ENCODE data around the gene ARHGEF28. TPM values are rescaled to one million over a fixed set of nuclear protein-coding genes. Genes with fewer than 3 reads are reported as not detected.

The ARHGEF28 gene
- total RNA-seq, 1 donor from 2014 or later = 0.11 TPM

DNA sequence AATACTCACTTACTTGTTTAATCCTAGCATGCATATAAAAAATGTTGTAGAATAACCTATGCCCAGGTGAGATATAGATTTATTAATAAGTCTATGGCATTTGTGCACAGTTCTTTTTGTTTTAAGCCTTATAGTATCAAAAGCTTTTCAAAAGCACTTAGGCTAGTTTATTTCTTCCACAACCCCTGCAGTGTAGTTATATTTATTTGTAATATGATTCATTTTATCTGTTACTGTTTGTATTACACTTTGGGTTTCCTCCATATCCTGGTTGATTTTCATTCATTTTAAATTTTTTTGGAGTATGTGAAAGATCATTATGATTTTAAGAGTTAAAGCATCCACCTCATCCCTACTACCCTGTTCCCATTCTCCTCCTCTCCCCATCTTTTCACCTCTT, 18.8 kb upstream of the ARHGEF28 start:
- Mint-ChIP-seq H3K4me3 (no peak overlapping the region), H3K9me3 (no peaks in the 10 kb centered on the region), H3K27me3 (ENCODE audit: insufficient read depth, low read depth) (peaks cover 2% of the 10 kb centered on the region), H3K27ac (no peak overlapping the region), H3K4me1 (no peaks in the 10 kb centered on the region), H3K36me3 (no peaks in the 10 kb centered on the region)
- Histone ChIP-seq H3K79me2 (ENCODE audit: low read depth) (no peaks in the 10 kb centered on the region), H3F3A (ENCODE audit: low read depth) (no peaks in the 10 kb centered on the region), H3K4me1 (no peaks in the 10 kb centered on the region), H4K20me1 (ENCODE audit: low read depth) (no peaks in the 10 kb centered on the region), H3K9me3 (ENCODE audit: low read depth) (no peaks in the 10 kb centered on the region), H3K27me3 (no peaks in the 10 kb centered on the region), H3K36me3 (no peaks in the 10 kb centered on the region), H3K4me3 (no peak overlapping the region), H3K27ac (no peak overlapping the region), H2AFZ (replicated peaks) (no peak overlapping the region), H3K4me2 (no peak overlapping the region), H3K9ac (no peak overlapping the region)
- no peak for TF ChIP-seq EZH2phosphoT487 (IDR thresholded peaks at IDR 0.05)
- TF ChIP-seq, protein P1, sequence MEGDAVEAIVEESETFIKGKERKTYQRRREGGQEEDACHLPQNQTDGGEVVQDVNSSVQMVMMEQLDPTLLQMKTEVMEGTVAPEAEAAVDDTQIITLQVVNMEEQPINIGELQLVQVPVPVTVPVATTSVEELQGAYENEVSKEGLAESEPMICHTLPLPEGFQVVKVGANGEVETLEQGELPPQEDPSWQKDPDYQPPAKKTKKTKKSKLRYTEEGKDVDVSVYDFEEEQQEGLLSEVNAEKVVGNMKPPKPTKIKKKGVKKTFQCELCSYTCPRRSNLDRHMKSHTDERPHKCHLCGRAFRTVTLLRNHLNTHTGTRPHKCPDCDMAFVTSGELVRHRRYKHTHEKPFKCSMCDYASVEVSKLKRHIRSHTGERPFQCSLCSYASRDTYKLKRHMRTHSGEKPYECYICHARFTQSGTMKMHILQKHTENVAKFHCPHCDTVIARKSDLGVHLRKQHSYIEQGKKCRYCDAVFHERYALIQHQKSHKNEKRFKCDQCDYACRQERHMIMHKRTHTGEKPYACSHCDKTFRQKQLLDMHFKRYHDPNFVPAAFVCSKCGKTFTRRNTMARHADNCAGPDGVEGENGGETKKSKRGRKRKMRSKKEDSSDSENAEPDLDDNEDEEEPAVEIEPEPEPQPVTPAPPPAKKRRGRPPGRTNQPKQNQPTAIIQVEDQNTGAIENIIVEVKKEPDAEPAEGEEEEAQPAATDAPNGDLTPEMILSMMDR (IDR thresholded peaks at IDR 0.05) = no peak
- no peak for DNase-seq (ENCODE audit: low spot score)

DNA sequence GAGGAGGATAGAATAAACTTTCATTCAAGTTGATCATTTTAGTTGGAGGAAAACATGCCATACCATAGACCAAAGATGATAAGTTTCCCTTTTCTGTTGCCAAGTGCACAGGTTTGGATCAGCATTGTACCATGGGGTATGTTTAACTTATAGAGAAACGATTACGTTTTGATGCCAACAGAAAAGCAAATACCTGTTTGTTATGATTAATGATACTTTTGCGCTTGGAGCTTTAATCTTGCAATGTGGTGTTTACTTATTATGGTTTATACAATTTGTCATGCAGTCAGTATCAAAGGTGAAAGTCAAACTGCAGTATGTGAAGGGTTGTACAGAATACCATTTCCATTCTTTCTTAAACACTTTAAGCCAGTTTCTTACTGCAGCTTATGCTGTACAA, 13.2 kb upstream of the ARHGEF28 start:
- peaks cover 2% of the 10 kb centered on the region for H3K27me3 Mint-ChIP-seq (ENCODE audit: insufficient read depth, low read depth)

DNA sequence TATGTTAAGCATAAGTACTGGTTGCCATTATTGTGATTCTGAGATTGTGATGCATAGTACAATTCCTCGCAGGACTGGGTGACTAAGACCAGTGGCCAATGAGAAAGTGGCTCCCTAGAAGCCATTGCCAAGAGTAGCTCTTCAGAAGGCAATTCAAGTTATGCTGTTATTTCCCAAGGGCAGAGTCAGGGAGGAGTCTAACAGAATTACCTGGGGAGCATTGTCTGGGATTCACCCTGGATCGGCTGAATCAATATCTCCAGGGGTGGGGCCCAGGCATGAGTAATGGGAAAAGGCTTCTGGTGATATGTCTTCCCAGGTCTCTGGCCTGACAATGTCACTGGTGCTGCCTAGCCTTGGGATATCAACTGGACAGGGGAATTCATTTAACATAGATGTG, 10.9 kb upstream of the ARHGEF28 start:
- H3K36me3 Mint-ChIP-seq = no peaks in the 10 kb centered on the region
- no peaks in the 10 kb centered on the region for H4K20me1 ChIP-seq (ENCODE audit: low read depth)
- no peaks in the 10 kb centered on the region for H3K79me2 ChIP-seq (ENCODE audit: low read depth)
- no peaks in the 10 kb centered on the region for H3K9me3 ChIP-seq (ENCODE audit: low read depth)
- no peak overlapping the region for H3K9ac ChIP-seq
- TF ChIP-seq, protein P1 (IDR thresholded peaks at IDR 0.05) = no peak
- TF ChIP-seq EZH2phosphoT487 (IDR thresholded peaks at IDR 0.05) (no peak), EZH2 (IDR thresholded peaks at IDR 0.05) (no peak)
- H3K4me1 Mint-ChIP-seq = no peaks in the 10 kb centered on the region
- no peak overlapping the region for H3K4me3 ChIP-seq
- peaks cover under 1% of the 10 kb centered on the region for H3K27me3 Mint-ChIP-seq (ENCODE audit: insufficient read depth, low read depth)
- no peak overlapping the region for H3K4me2 ChIP-seq
- no peak overlapping the region for H3K27ac Mint-ChIP-seq
- no peaks in the 10 kb centered on the region for H3K27me3 ChIP-seq
- H3K9me3 Mint-ChIP-seq = no peaks in the 10 kb centered on the region
- DNase-seq (ENCODE audit: low spot score) = no peak
- H3F3A ChIP-seq (ENCODE audit: low read depth) = no peaks in the 10 kb centered on the region
- H3K4me1 ChIP-seq = no peaks in the 10 kb centered on the region
- H3K36me3 ChIP-seq = no peaks in the 10 kb centered on the region
- no peak overlapping the region for H3K4me3 Mint-ChIP-seq
- no peak overlapping the region for H3K27ac ChIP-seq
- H2AFZ ChIP-seq (replicated peaks) = no peak overlapping the region

More for the DNA sequence above, 13.2 kb upstream of the ARHGEF28 start:
- no peaks in the 10 kb centered on the region for H3K4me1 ChIP-seq
- no peak overlapping the region for H3K27ac ChIP-seq
- H3K79me2 ChIP-seq (ENCODE audit: low read depth) = no peaks in the 10 kb centered on the region
- no peak for DNase-seq (ENCODE audit: low spot score)
- H3K4me3 ChIP-seq = no peak overlapping the region
- H3K4me3 Mint-ChIP-seq = no peak overlapping the region
- no peak for TF ChIP-seq EZH2phosphoT487 (IDR thresholded peaks at IDR 0.05)
- H3K9me3 Mint-ChIP-seq = no peaks in the 10 kb centered on the region
- no peak overlapping the region for H2AFZ ChIP-seq (replicated peaks)
- H3K27ac Mint-ChIP-seq = no peak overlapping the region
- H3K27me3 ChIP-seq = no peaks in the 10 kb centered on the region
- no peaks in the 10 kb centered on the region for H3K9me3 ChIP-seq (ENCODE audit: low read depth)
- H3K36me3 ChIP-seq = no peaks in the 10 kb centered on the region
- H3K4me1 Mint-ChIP-seq = no peaks in the 10 kb centered on the region
- H3K36me3 Mint-ChIP-seq = no peaks in the 10 kb centered on the region
- H3K9ac ChIP-seq = no peak overlapping the region
- H4K20me1 ChIP-seq (ENCODE audit: low read depth) = no peaks in the 10 kb centered on the region
- H3K4me2 ChIP-seq = no peak overlapping the region
- H3F3A ChIP-seq (ENCODE audit: low read depth) = no peaks in the 10 kb centered on the region

DNA sequence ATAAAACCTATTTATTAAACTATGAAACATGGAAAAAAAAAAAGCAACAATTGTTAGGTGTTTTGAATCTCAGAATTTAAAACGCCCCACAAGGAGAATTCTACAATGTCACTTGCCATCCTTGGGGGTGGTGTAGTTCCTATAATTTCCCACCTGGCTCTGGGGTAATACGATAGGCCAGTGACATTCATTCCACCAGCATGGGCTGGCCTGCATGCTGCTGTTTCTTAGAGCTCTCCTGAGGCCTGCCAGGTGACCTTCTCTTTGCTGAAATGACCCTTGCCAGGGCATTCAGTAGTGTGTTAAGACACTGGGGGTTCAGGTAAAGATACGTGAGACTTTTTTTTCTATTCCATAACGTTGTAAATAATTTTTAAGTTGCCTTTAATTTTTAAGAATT, 10.0 kb upstream of the ARHGEF28 start:
- H3K27me3 ChIP-seq = no peaks in the 10 kb centered on the region
- no peak for TF ChIP-seq EZH2 (IDR thresholded peaks at IDR 0.05)
- TF ChIP-seq, protein P1 (IDR thresholded peaks at IDR 0.05) = no peak

More for the DNA sequence above, 10.0 kb upstream of the ARHGEF28 start:
- Histone ChIP-seq H3K4me2 (no peak overlapping the region), H3K4me1 (no peaks in the 10 kb centered on the region), H3F3A (ENCODE audit: low read depth) (no peaks in the 10 kb centered on the region), H3K9me3 (ENCODE audit: low read depth) (no peaks in the 10 kb centered on the region), H4K20me1 (ENCODE audit: low read depth) (no peaks in the 10 kb centered on the region), H3K36me3 (no peaks in the 10 kb centered on the region), H3K79me2 (ENCODE audit: low read depth) (no peaks in the 10 kb centered on the region), H3K4me3 (no peak overlapping the region), H3K27ac (no peak overlapping the region), H3K9ac (no peak overlapping the region), H2AFZ (replicated peaks) (no peak overlapping the region)
- no peak overlapping the region for H3K27ac Mint-ChIP-seq
- no peaks in the 10 kb centered on the region for H3K27me3 Mint-ChIP-seq (ENCODE audit: insufficient read depth, low read depth)
- no peaks in the 10 kb centered on the region for H3K36me3 Mint-ChIP-seq
- no peak for DNase-seq (ENCODE audit: low spot score)
- no peaks in the 10 kb centered on the region for H3K9me3 Mint-ChIP-seq
- H3K4me1 Mint-ChIP-seq = no peaks in the 10 kb centered on the region
- H3K4me3 Mint-ChIP-seq = no peak overlapping the region
